ENCODE measurements around the gene DPP6. TPM values are rescaled to one million over a fixed set of nuclear protein-coding genes. Genes with fewer than 3 reads are reported as not detected.

The DPP6 gene
- total RNA-seq, 8 experiments from 2014 or later = 0.07 to 21.1 (median 1.7) TPM

DNA sequence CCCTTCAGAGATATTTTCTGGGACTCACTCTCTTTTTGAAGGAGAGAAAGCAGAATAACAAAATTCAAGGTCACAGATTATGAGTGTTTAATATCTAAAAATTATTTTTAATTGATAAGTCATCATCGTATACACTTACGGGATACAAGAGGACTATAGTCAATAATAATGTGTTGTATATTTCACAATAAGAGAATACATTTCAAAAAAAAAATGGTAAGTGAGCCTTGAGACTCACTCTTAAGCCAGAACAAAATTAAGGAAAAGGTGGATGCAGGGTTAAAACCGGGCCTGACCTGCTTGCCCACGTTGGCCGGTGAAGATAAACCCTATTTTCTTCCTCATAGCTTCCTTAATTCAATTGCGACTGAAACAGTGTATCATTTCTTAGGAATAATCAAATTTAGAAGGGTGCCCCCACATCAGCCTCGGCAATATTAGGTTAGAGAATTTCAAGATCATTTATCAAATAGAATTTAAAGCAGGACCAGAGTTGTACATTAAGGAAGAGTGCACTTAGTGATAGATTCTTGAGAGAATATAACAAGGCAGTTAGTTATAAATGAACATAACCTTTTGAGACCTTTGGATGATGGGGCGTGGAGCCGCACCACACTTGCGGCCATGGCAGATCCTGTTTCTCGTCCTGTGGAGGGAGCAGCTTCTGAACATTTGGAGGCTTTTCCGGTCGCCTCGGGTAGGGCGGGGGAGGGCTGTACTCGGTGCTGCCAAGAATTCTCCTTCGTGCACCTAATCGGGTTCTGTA is 628.9 kb downstream of the DPP6 start:
- in situ Hi-C loops (cut with MboI; ENCODE audit: low pct_unique_long_range_greater_than_20kb in 2 of 9, low sequenced_read_pairs in 9 of 9, unreplicated experiment in 9 of 9) = no loop called here

GRCh38 chr7:154682003-154682402 is 629.8 kb downstream of the DPP6 start:
- in situ Hi-C loops (cut with MboI; ENCODE audit: low pct_unique_long_range_greater_than_20kb in 2 of 9, low sequenced_read_pairs in 9 of 9, unreplicated experiment in 9 of 9) = no loop called here
- Histone ChIP-seq H3K4me1 (replicated peaks in 1 of 2) (no peaks in the 10 kb centered on the region), H3K4me3 (no peak overlapping the region), H3K27ac (no peak overlapping the region)
- 0 to 81% (median 19%) methylated on average over 1 to 5 of the region's 5 CpGs; no CpG with 5 or more reads in 1 of the 10 experiments for WGBS, 10 experiments
- no peak for ATAC-seq (replicated peaks in 6 of 8)

More for the DNA sequence above, 628.9 kb downstream of the DPP6 start:
- WGBS, 10 experiments = 13 to 100% (median 65%) methylated on average over 2 to 16 of the region's 18 CpGs
- no peak overlapping the region for H3K4me3 ChIP-seq
- H3K27ac ChIP-seq = no peak overlapping the region
- no peaks in the 10 kb centered on the region for H3K4me1 ChIP-seq (replicated peaks in 1 of 2)
- ATAC-seq (replicated peaks in 6 of 8) = no peak

DNA sequence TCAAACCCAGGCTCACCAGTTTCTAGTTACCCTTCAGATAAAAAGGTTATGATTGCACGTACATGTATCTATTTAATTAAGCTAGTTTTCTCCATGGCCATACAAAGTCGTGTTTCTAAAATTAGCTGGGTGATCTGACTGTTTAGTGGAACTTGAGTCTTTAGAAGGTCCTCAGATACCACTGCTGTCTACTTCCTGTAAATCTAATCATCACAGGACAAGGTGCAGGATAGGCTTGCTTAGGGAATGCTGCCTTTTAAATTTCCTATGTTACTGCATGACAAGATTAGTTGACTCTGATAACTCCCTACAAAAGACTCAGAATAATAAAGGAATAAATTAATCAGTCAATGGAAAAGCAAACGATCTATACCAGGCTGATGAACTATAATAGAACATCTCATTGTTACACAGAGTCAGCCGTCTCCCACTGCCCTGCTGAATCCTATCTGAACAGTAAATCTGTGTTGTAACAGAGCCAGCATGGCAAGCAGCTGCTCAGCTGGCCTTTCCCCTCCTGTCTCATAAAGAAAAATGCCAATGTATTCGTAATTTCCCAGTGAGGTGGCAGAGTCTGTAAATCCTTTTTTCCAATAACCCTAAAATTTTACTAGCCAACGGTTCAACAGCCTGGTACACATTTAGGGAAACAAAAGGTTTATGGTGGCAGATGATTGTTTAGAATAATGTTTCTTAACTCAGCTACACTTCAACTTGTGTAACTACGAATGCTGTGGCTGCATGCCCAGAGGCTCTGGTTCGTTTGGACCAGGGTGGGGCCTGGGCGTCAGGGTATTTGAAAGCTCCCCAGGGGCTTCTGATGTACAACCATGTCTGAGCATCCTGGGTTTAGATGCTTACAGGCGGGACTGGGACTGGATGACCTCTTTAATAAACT is 632.7 kb downstream of the DPP6 start:
- WGBS, 10 experiments = 0 to 58% (median 17%) methylated on average over 1 to 9 of the region's 10 CpGs
- Histone ChIP-seq H3K4me1 (replicated peaks in 1 of 2) (no peaks in the 10 kb centered on the region), H3K4me3 (no peak overlapping the region), H3K27ac (no peak overlapping the region)
- in situ Hi-C loops (cut with MboI; ENCODE audit: low pct_unique_long_range_greater_than_20kb in 2 of 9, low sequenced_read_pairs in 9 of 9, unreplicated experiment in 9 of 9) = no loop called here
- ATAC-seq (replicated peaks in 6 of 8) = peak in 2 of 8 experiments; percentile 26 to 69

- no peak for ATAC-seq (replicated peaks in 6 of 8)
- H3K4me3 ChIP-seq = no peak overlapping the region
- 0 to 83% (median 0%) methylated on average over 1 of the region's 1 CpG; no CpG with 5 or more reads in 3 of the 10 experiments for WGBS, 10 experiments
- in situ Hi-C loops (cut with MboI; ENCODE audit: low pct_unique_long_range_greater_than_20kb in 2 of 9, low sequenced_read_pairs in 9 of 9, unreplicated experiment in 9 of 9) = no loop called here
- H3K4me1 ChIP-seq (replicated peaks in 1 of 2) = no peaks in the 10 kb centered on the region
- no peak overlapping the region for H3K27ac ChIP-seq
These were observed 633.3 kb downstream of the DPP6 start for GRCh38 chr7:154685564-154685901.

- Histone ChIP-seq H3K4me3 (no peak overlapping the region), H3K4me1 (replicated peaks in 1 of 2) (no peaks in the 10 kb centered on the region), H3K27ac (no peak overlapping the region)
- no peak for ATAC-seq (replicated peaks in 6 of 8)
- WGBS, 10 experiments = 0 to 60% (median 30%) methylated on average over 1 to 3 of the region's 4 CpGs; no CpG with 5 or more reads in 4 of the 10 experiments
- in situ Hi-C loops (cut with MboI; ENCODE audit: low pct_unique_long_range_greater_than_20kb in 2 of 9, low sequenced_read_pairs in 9 of 9, unreplicated experiment in 9 of 9) = no loop called here
These were observed 634.1 kb downstream of the DPP6 start for GRCh38 chr7:154686305-154686704.

GRCh38 chr7:154688952-154689351 is 636.8 kb downstream of the DPP6 start:
- Histone ChIP-seq H3K27ac (no peak overlapping the region), H3K4me3 (no peak overlapping the region), H3K4me1 (replicated peaks in 1 of 2) (no peaks in the 10 kb centered on the region)
- WGBS, 10 experiments = 0 to 89% (median 21%) methylated on average over 2 to 3 of the region's 3 CpGs; no CpG with 5 or more reads in 1 of the 10 experiments
- ATAC-seq (replicated peaks in 6 of 8) = no peak
- in situ Hi-C loops (cut with MboI; ENCODE audit: low pct_unique_long_range_greater_than_20kb in 2 of 9, low sequenced_read_pairs in 9 of 9, unreplicated experiment in 9 of 9) = no loop called here

- H3K4me1 ChIP-seq (replicated peaks in 1 of 2) = no peaks in the 10 kb centered on the region
- ATAC-seq (replicated peaks in 6 of 8) = no peak
- in situ Hi-C loops (cut with MboI; ENCODE audit: low pct_unique_long_range_greater_than_20kb in 2 of 9, low sequenced_read_pairs in 9 of 9, unreplicated experiment in 9 of 9) = no loop called here
- WGBS, 10 experiments = 0% methylated on average over 1 to 2 of the region's 3 CpGs; no CpG with 5 or more reads in 6 of the 10 experiments
- H3K27ac ChIP-seq = no peak overlapping the region
- H3K4me3 ChIP-seq = no peak overlapping the region
These were observed 638.2 kb downstream of the DPP6 start for GRCh38 chr7:154690411-154690810.

DNA sequence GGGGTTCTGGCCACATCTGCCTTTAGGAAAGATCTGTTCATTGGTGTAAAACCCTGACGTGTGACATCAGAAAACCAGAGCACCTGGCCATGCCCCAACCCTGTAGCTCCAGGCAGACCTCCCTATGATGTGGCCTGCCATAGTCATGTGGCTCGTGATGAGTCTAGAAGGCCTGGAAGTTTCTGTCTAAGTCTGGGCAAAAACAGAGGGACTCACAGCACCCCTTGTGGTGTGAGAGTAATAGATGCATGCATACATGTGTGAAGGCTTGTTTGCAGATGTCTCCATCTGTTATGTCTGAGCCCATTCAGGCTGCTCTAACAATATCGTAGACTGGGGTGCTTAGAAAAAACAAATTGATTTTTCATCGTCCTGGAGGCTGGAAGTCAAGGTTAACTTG is 641.5 kb downstream of the DPP6 start:
- WGBS, 10 experiments = 8 to 77% (median 54%) methylated on average over 1 to 2 of the region's 4 CpGs; no CpG with 5 or more reads in 2 of the 10 experiments
- H3K4me3 ChIP-seq = no peak overlapping the region
- no peak for ATAC-seq (replicated peaks in 6 of 8)
- H3K27ac ChIP-seq = no peak overlapping the region
- no peaks in the 10 kb centered on the region for H3K4me1 ChIP-seq (replicated peaks in 1 of 2)
- in situ Hi-C loops (cut with MboI; ENCODE audit: low pct_unique_long_range_greater_than_20kb in 2 of 9, low sequenced_read_pairs in 9 of 9, unreplicated experiment in 9 of 9) = no loop called here

DNA sequence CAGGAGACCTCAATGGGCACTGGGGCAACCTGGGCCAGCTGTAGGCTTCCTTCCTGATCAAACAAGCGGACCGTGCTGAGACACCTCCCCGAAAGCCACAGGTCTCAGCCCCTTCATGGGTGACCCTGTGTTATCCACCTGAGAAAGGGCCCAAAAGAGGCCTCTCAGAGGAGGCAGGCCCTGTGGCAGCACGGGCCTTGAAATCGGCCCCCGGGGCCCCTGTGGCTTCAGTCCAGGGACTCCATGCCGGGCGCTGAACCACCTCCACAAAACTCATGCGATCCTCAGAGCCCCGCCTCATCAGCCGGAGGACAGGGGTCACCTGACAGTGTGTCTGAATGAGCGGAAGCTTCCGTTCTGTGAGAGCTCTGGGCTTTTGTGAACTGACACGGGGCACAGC is 643.6 kb downstream of the DPP6 start:
- Histone ChIP-seq H3K4me1 (replicated peaks in 1 of 2) (no peaks in the 10 kb centered on the region), H3K4me3 (no peak overlapping the region), H3K27ac (no peak overlapping the region)
- no peak for ATAC-seq (replicated peaks in 6 of 8)
- in situ Hi-C loops (cut with MboI; ENCODE audit: low pct_unique_long_range_greater_than_20kb in 2 of 9, low sequenced_read_pairs in 9 of 9, unreplicated experiment in 9 of 9) = no loop called here
- WGBS, 10 experiments = 0 to 88% (median 40%) methylated on average over 1 to 3 of the region's 14 CpGs; no CpG with 5 or more reads in 6 of the 10 experiments

DNA sequence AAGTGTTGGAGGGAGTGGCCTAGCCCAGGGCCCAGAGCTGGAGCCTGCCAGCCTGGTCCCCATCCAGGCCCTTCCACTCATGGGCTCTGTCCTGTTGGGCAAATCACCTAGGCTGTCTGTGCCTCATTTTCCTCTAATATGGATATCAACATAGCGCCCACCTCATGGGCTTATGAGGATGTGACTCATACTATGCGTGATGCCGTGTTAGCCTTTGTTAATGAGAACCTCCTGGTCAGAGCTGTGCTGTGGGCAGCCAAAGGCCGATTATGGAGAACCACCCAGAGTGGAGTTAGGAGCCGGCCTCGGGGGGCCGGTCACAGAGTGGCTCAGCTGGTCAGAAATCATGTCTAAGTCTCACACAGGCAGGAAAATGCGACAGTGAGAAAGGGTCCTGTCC is 644.4 kb downstream of the DPP6 start:
- no peak for ATAC-seq (replicated peaks in 6 of 8)
- WGBS, 10 experiments = 0 to 90% (median 56%) methylated on average over 1 to 8 of the region's 8 CpGs; no CpG with 5 or more reads in 5 of the 10 experiments
- no peaks in the 10 kb centered on the region for H3K4me1 ChIP-seq (replicated peaks in 1 of 2)
- no peak overlapping the region for H3K4me3 ChIP-seq
- in situ Hi-C loops (cut with MboI; ENCODE audit: low pct_unique_long_range_greater_than_20kb in 2 of 9, low sequenced_read_pairs in 9 of 9, unreplicated experiment in 9 of 9) = no loop called here
- H3K27ac ChIP-seq = no peak overlapping the region

DNA sequence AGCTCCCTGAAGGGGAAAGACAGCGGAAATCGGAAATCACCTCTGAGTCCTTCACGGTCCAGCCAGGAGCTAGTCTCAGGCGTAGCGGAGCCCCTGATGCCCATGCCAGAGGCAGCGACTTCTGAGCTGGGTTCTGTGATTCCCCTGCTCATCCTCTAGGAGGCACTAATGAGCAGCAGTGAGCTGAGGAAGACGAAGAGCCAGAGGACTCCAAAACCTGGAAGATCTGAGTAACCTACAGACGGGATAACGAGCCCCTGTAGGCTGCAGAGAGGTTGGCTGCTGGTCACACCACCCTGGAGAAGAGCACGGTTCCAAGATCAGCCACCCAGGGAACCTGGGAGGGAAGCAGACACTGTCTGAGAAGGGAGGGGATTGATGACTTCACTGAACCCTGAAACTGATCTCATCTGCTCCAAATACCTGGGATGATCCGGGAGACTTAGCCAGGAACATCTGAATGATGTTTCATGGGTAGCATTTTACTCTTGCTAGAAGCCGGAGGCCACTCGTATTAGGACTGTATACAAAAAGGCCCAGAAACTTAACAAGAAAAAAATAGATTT is 646.6 kb downstream of the DPP6 start:
- WGBS, 10 experiments = 20 to 88% (median 50%) methylated on average over 1 to 12 of the region's 13 CpGs; no CpG with 5 or more reads in 1 of the 10 experiments

GRCh38 chr7:154699417-154699816 is 647.2 kb downstream of the DPP6 start:
- Histone ChIP-seq H3K4me3 (no peak overlapping the region), H3K27ac (no peak overlapping the region), H3K4me1 (replicated peaks in 1 of 2) (no peaks in the 10 kb centered on the region)
- in situ Hi-C loops (cut with MboI; ENCODE audit: low pct_unique_long_range_greater_than_20kb in 2 of 9, low sequenced_read_pairs in 9 of 9, unreplicated experiment in 9 of 9) = no loop called here
- peak in 1 of 8 experiments; percentile 75 for ATAC-seq (replicated peaks in 6 of 8)
- WGBS, 10 experiments = 0 to 72% (median 18%) methylated on average over 1 to 3 of the region's 6 CpGs; no CpG with 5 or more reads in 2 of the 10 experiments

More for the DNA sequence above, 646.6 kb downstream of the DPP6 start:
- no peak overlapping the region for H3K27ac ChIP-seq
- in situ Hi-C loops (cut with MboI; ENCODE audit: low pct_unique_long_range_greater_than_20kb in 2 of 9, low sequenced_read_pairs in 9 of 9, unreplicated experiment in 9 of 9) = no loop called here
- peak in 2 of 8 experiments; percentile 28 to 37 for ATAC-seq (replicated peaks in 6 of 8)
- no peaks in the 10 kb centered on the region for H3K4me1 ChIP-seq (replicated peaks in 1 of 2)
- no peak overlapping the region for H3K4me3 ChIP-seq

Measured in motor neuron (in vitro differentiated cells).